ES-I3 (cell line): ENCODE results near the gene ZNF222.

Experiments used
- H3K36me3 ChIP-seq: 2 replicates; pipeline ENCODE4 v1.6.1; 2013; ENCODE audit warnings: mild to moderate bottlenecking, low read length, control low read depth, moderate library complexity; ENCODE audit not compliant: insufficient read depth
- H3K4me1 ChIP-seq: 2 replicates; pipeline ENCODE4 v1.6.1; 2013; ENCODE audit warnings: mild to moderate bottlenecking, control low read depth, low read length; ENCODE audit not compliant: insufficient read depth
- H3K9ac ChIP-seq: 2 replicates; pipeline ENCODE4 v1.6.1; 2013; ENCODE audit warnings: low read depth, mild to moderate bottlenecking, low read length, moderate library complexity
- H3K9me3 ChIP-seq: 2 replicates; pipeline ENCODE4 v1.6.1; 2013; ENCODE audit warnings: mild to moderate bottlenecking, low read length, moderate library complexity; ENCODE audit not compliant: control insufficient read depth, insufficient read depth

Gene ZNF222

GRCh38 chr19:44025217-44025936 is at the start of gene ZNF222:
ZNF222 (plus strand) TSS chr19:44025379; CDS start chr19:44025437, 58 bp downstream.
- H3K9me3 ChIP-seq = peaks cover 5% of the 10 kb centered on the region; the same call in 1 of the 2 replicates
- H3K9ac ChIP-seq = peak within 1 kb of the TSS; percentile 91
- H3K36me3 ChIP-seq = peaks cover 15% of the 10 kb centered on the region
- no peaks in the 10 kb centered on the region for H3K4me1 ChIP-seq

- H3K9ac ChIP-seq = no peak overlapping the region
- no peaks in the 10 kb centered on the region for H3K36me3 ChIP-seq
- peaks cover 7% of the 10 kb centered on the region; the same call in 1 of the 2 replicates for H3K9me3 ChIP-seq
- no peaks in the 10 kb centered on the region for H3K4me1 ChIP-seq
Measured at GRCh38 chr19:43976732-43977131, 48.4 kb upstream of the ZNF222 start.

GRCh38 chr19:43983544-43983911 is 41.7 kb upstream of the ZNF222 start:
- Histone ChIP-seq H3K9ac (peak overlapping the region; percentile 85; the same call in 1 of the 2 replicates), H3K36me3 (no peaks in the 10 kb centered on the region), H3K4me1 (no peaks in the 10 kb centered on the region), H3K9me3 (no peaks in the 10 kb centered on the region)

GRCh38 chr19:43983912-43984686 is 41.1 kb upstream of the ZNF222 start, which contains the start of gene ZNF155:
ZNF155 (plus strand) TSS chr19:43984188; CDS start chr19:43988544, 4,356 bp downstream.
- Histone ChIP-seq H3K36me3 (no peaks in the 10 kb centered on the region), H3K9me3 (no peaks in the 10 kb centered on the region), H3K4me1 (no peaks in the 10 kb centered on the region), H3K9ac (peak within 1 kb of the TSS; percentile 85)

GRCh38 chr19:43984687-43985000 is 40.5 kb upstream of the ZNF222 start:
- Histone ChIP-seq H3K36me3 (no peaks in the 10 kb centered on the region), H3K4me1 (no peaks in the 10 kb centered on the region), H3K9ac (peak overlapping the region; percentile 85), H3K9me3 (no peaks in the 10 kb centered on the region)

- no peaks in the 10 kb centered on the region for H3K9me3 ChIP-seq
- no peak overlapping the region for H3K9ac ChIP-seq
- H3K36me3 ChIP-seq = peaks cover 7% of the 10 kb centered on the region; the same call in 1 of the 2 replicates
- no peaks in the 10 kb centered on the region for H3K4me1 ChIP-seq
Measured at GRCh38 chr19:43997631-43998290, 27.4 kb upstream of the ZNF222 start.

- Histone ChIP-seq H3K36me3 (no peaks in the 10 kb centered on the region; the same call in 1 of the 2 replicates), H3K9me3 (no peaks in the 10 kb centered on the region), H3K9ac (peak overlapping the region; percentile 81), H3K4me1 (no peaks in the 10 kb centered on the region)
Measured at GRCh38 chr19:44002212-44002565, 23.0 kb upstream of the ZNF222 start.

- H3K36me3 ChIP-seq = no peaks in the 10 kb centered on the region; the same call in 1 of the 2 replicates
- no peaks in the 10 kb centered on the region for H3K4me1 ChIP-seq
- H3K9ac ChIP-seq = peak within 1 kb of the TSS; percentile 81
- H3K9me3 ChIP-seq = no peaks in the 10 kb centered on the region
Measured at GRCh38 chr19:44002566-44003460, 22.4 kb upstream of the ZNF222 start, which contains the start of gene ZNF230. ZNF230 (plus strand) TSS chr19:44002957; CDS start chr19:44007079, 4,122 bp downstream.

GRCh38 chr19:44003461-44004009 is 21.6 kb upstream of the ZNF222 start:
- Histone ChIP-seq H3K36me3 (no peaks in the 10 kb centered on the region; the same call in 1 of the 2 replicates), H3K9ac (peak overlapping the region; percentile 81), H3K9me3 (no peaks in the 10 kb centered on the region), H3K4me1 (no peaks in the 10 kb centered on the region)

GRCh38 chr19:44005973-44006372 is 19.2 kb upstream of the ZNF222 start:
- peaks cover 16% of the 10 kb centered on the region for H3K36me3 ChIP-seq
- peaks cover 7% of the 10 kb centered on the region for H3K9me3 ChIP-seq
- no peaks in the 10 kb centered on the region for H3K4me1 ChIP-seq
- H3K9ac ChIP-seq = no peak overlapping the region

GRCh38 chr19:44007473-44007872 is 17.7 kb upstream of the ZNF222 start:
- Histone ChIP-seq H3K9ac (no peak overlapping the region), H3K4me1 (no peaks in the 10 kb centered on the region), H3K36me3 (peaks cover 18% of the 10 kb centered on the region), H3K9me3 (peaks cover 11% of the 10 kb centered on the region)

GRCh38 chr19:44010468-44010867 is 14.7 kb upstream of the ZNF222 start:
- Histone ChIP-seq H3K9me3 (peaks cover 11% of the 10 kb centered on the region), H3K9ac (no peak overlapping the region), H3K36me3 (peaks cover 18% of the 10 kb centered on the region), H3K4me1 (no peaks in the 10 kb centered on the region)

- Histone ChIP-seq H3K4me1 (no peaks in the 10 kb centered on the region), H3K9ac (no peak overlapping the region), H3K36me3 (no peaks in the 10 kb centered on the region), H3K9me3 (no peaks in the 10 kb centered on the region)
Measured at GRCh38 chr19:44019498-44019897, 5.7 kb upstream of the ZNF222 start.
